Measurements from ENCODE around the gene IGLL5. TPM values are rescaled to one million over a fixed set of nuclear protein-coding genes. Genes with fewer than 3 reads are reported as not detected.

The IGLL5 gene
- polyA plus RNA-seq, 1 of the 3 experiments (the other 2 are of a cell fraction) = not detected

DNA sequence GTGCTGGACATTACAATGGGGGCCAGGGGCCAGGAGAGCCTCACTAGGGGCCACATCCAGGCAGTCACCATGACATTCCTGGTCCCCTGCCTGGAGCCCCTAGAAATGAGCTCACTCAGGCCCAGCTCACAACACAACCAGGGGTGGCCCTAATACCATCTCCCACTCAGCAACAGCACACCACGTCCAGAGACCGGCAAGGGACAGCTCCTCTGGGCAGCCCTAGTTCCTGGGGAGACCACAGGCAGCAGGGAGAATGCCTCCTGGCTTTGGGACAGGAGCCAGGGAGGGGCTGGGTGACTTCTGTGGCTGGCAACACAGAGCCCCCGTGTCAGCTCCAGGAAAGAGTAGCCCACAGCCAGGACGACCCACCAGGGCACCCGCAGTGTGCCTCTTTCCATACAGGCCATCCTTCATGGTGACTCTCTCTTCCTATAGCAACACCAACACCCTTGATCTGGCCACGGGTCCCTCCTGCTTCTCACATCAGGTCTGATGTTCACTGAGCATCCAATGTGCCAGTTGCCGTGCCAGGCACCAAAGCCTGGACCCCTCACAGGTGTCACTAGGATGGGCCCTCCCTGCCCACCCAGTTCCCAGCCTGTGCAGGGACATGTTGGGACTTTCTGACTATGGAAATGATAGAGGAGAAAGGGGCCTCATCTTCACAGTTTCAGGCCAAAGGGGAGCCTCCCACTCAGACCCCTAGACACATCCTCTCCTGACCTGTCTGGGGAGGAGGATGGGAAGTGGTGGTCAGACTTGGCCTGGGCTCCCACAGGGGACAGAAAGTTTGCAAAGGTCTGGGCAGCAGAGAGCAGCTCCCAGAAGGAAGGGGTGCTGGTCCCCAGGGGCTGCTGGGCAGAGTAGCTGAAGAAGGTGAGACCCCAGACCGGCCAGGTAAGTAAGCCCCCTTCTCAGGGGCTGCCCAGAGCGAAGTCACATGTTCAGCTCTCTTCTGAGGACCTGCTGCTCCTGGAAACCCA, 43.2 kb downstream of the IGLL5 start:
- Histone ChIP-seq H3K4me2 (no peak overlapping the region), H3K9me3 (no peaks in the 10 kb centered on the region), H3K9ac (no peak overlapping the region), H4K20me1 (ENCODE audit: insufficient read depth) (no peaks in the 10 kb centered on the region), H2AFZ (ENCODE audit: low read depth) (no peak overlapping the region), H3K27ac (ENCODE audit: low read depth in 2 of 2, low read length in 1 of 2) (no peak overlapping the region), H3K9me2 (no peaks in the 10 kb centered on the region), H3K4me1 (ENCODE audit: control insufficient read depth in 1 of 2, insufficient read depth in 2 of 2, low read depth in 1 of 2, low read length in 1 of 2) (peaks cover 0 to 5% of the 10 kb centered on the region in 2 experiments; a peak in 1 of 4 replicates), H3K36me3 (replicated peaks in 1 of 2; ENCODE audit: control insufficient read depth in 1 of 2, insufficient read depth in 2 of 2, low read length in 1 of 2) (no peaks in the 10 kb centered on the region), H3F3A (replicated peaks; ENCODE audit: insufficient read depth) (no peaks in the 10 kb centered on the region), H3K79me2 (ENCODE audit: insufficient read depth) (no peaks in the 10 kb centered on the region), H3K27me3 (ENCODE audit: insufficient read depth) (no peaks in the 10 kb centered on the region), H3K4me3 (ENCODE audit: low read depth in 2 of 2, low read length in 1 of 2) (no peak overlapping the region)
- CTCF ChIA-PET = interaction anchor here (0.9 to 8.7 kb wide), 8 partner anchors 12 to 264 kb away, joined by 3 to 52 read pairs (median 5); no protein-coding TSS in a partner anchor
- no peak for TF ChIP-seq ELF1 (IDR thresholded peaks at IDR 0.05)
- no peak for TF ChIP-seq TAF1 (IDR thresholded peaks at IDR 0.05; ENCODE audit: borderline replicate concordance, low read depth, low read length)
- no peak for TF ChIP-seq SMC3 (IDR thresholded peaks at IDR 0.05; ENCODE audit: low read depth, low read length)
- TF ChIP-seq, protein P1, sequence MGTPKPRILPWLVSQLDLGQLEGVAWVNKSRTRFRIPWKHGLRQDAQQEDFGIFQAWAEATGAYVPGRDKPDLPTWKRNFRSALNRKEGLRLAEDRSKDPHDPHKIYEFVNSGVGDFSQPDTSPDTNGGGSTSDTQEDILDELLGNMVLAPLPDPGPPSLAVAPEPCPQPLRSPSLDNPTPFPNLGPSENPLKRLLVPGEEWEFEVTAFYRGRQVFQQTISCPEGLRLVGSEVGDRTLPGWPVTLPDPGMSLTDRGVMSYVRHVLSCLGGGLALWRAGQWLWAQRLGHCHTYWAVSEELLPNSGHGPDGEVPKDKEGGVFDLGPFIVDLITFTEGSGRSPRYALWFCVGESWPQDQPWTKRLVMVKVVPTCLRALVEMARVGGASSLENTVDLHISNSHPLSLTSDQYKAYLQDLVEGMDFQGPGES (IDR thresholded peaks at IDR 0.05; ENCODE audit: low read depth, low read length) = no peak
- no peak for TF ChIP-seq TEAD4 (IDR thresholded peaks at IDR 0.05; ENCODE audit: borderline replicate concordance, insufficient read depth)
- TF ChIP-seq, protein P2, sequence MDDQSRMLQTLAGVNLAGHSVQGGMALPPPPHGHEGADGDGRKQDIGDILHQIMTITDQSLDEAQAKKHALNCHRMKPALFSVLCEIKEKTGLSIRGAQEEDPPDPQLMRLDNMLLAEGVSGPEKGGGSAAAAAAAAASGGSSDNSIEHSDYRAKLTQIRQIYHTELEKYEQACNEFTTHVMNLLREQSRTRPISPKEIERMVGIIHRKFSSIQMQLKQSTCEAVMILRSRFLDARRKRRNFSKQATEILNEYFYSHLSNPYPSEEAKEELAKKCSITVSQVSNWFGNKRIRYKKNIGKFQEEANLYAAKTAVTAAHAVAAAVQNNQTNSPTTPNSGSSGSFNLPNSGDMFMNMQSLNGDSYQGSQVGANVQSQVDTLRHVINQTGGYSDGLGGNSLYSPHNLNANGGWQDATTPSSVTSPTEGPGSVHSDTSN (IDR thresholded peaks at IDR 0.05) = no peak
- TF ChIP-seq FOXJ3 (CRISPR knock-in tag; IDR thresholded peaks at IDR 0.05) = no peak
- TF ChIP-seq, protein P3, sequence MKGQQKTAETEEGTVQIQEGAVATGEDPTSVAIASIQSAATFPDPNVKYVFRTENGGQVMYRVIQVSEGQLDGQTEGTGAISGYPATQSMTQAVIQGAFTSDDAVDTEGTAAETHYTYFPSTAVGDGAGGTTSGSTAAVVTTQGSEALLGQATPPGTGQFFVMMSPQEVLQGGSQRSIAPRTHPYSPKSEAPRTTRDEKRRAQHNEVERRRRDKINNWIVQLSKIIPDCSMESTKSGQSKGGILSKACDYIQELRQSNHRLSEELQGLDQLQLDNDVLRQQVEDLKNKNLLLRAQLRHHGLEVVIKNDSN (IDR thresholded peaks at IDR 0.05; ENCODE audit: borderline replicate concordance, low read depth) = no peak
- no peak for TF ChIP-seq POLR2AphosphoS5 (IDR thresholded peaks at IDR 0.05; ENCODE audit: low read depth, low read length)
- no peak for TF ChIP-seq RAD21 (IDR thresholded peaks at IDR 0.05; ENCODE audit: low read length)
- POLR2A ChIA-PET = no interaction called here
- WGBS (ENCODE audit: low lambda C conversion rate) = 14% methylated on average over 2 of the region's 9 CpGs
- DNase-seq = no peak

DNA sequence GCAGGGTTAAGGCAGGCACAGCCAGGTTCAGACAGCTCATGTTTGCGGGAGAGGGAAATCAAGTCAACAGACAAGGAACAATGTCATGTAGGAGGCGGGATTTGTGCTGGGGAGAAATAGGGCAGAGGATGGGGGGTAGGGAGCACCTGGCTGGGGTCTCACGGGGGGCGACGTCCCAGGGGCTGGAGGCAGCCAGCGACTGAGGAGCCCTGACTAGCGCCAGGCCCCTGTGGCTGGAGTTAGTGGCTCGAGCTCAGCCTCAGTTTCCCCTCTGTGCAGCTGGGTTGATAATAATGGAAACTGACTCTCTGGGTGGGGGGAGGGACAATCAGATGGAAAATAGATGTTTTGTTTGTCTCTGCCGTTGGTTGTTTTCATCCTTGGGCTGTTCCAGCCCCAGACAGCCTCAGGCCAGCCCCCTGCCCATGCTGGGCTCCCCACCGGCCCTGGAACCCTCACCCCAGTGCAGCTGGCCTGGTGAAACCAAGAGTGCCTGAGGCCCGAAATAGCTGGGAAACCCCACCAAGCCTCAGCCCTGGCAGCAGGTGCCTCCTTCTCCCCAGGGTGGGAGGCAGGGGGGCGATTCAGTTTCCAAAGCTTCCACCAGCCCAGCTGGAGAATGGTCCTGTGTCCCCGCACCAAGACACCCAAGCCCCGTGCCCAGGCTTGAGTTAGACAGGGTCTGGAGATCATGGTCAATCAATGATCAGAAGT, 44.1 kb downstream of the IGLL5 start:
- no peak for DNase-seq
- Histone ChIP-seq H3K4me3 (ENCODE audit: low read depth in 2 of 2, low read length in 1 of 2) (no peak overlapping the region), H3K79me2 (ENCODE audit: insufficient read depth) (no peaks in the 10 kb centered on the region), H2AFZ (ENCODE audit: low read depth) (no peak overlapping the region), H3K9ac (no peak overlapping the region), H3K36me3 (replicated peaks in 1 of 2; ENCODE audit: control insufficient read depth in 1 of 2, insufficient read depth in 2 of 2, low read length in 1 of 2) (no peaks in the 10 kb centered on the region), H3K9me2 (no peaks in the 10 kb centered on the region), H3K4me1 (ENCODE audit: control insufficient read depth in 1 of 2, insufficient read depth in 2 of 2, low read depth in 1 of 2, low read length in 1 of 2) (peaks cover 0 to 8% of the 10 kb centered on the region in 2 experiments; a peak in 1 of 4 replicates), H3F3A (replicated peaks; ENCODE audit: insufficient read depth) (no peaks in the 10 kb centered on the region), H3K27ac (ENCODE audit: low read depth in 2 of 2, low read length in 1 of 2) (no peak overlapping the region), H3K9me3 (no peaks in the 10 kb centered on the region), H3K27me3 (ENCODE audit: insufficient read depth) (no peaks in the 10 kb centered on the region; the same call in 1 of the 2 replicates), H4K20me1 (ENCODE audit: insufficient read depth) (no peaks in the 10 kb centered on the region), H3K4me2 (no peak overlapping the region)
- TF ChIP-seq, protein P2 (IDR thresholded peaks at IDR 0.05) = no peak
- TF ChIP-seq RAD21 (IDR thresholded peaks at IDR 0.05; ENCODE audit: low read length) (no peak), MEF2A (IDR thresholded peaks at IDR 0.05; ENCODE audit: borderline replicate concordance, low read depth) (no peak), EP300 (IDR thresholded peaks at IDR 0.05; ENCODE audit: borderline replicate concordance in 1 of 2, low read depth in 1 of 2, low read length in 1 of 2) (no peak), FOXJ3 (CRISPR knock-in tag; IDR thresholded peaks at IDR 0.05) (no peak), EZH2phosphoT487 (IDR thresholded peaks at IDR 0.05; ENCODE audit: borderline replicate concordance, low read depth) (no peak), ELF1 (IDR thresholded peaks at IDR 0.05) (no peak), TCF12 (IDR thresholded peaks at IDR 0.05) (no peak)
- TF ChIP-seq, protein P4, sequence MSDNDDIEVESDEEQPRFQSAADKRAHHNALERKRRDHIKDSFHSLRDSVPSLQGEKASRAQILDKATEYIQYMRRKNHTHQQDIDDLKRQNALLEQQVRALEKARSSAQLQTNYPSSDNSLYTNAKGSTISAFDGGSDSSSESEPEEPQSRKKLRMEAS (IDR thresholded peaks at IDR 0.05; ENCODE audit: low read depth) = no peak
- TF ChIP-seq, protein P1 (IDR thresholded peaks at IDR 0.05; ENCODE audit: low read depth, low read length) = no peak
- POLR2A ChIA-PET = no interaction called here
- WGBS (ENCODE audit: low lambda C conversion rate) = 45% methylated on average over 10 of the region's 14 CpGs
- CTCF ChIA-PET = interaction anchor here (0.9 to 8.7 kb wide), 9 partner anchors 11 to 197 kb away, joined by 3 to 52 read pairs (median 5); no protein-coding TSS in a partner anchor

All from SK-N-SH (cell line).